Body of pancreas (tissue), 4 donors: ENCODE data around the gene MRPL10.

Source experiments
- POLR2A ChIP-seq, 3 donors: fragments of 450-650 bp; IDR thresholded peaks; one replicate each; pipeline ENCODE4 v1.6.1; 2016; ENCODE audit warnings: antibody characterized with exemption in 3 of 3, mild to moderate bottlenecking in 2 of 3
- TF ChIP-seq, protein P1 (sequence below), 7 experiments: fragments of 450-650 bp in 4 of 7; fragments of 200-600 bp in 3 of 7; sonication (generic) in 3 of 7; IDR thresholded peaks; one replicate each; pipeline ENCODE4 v1.5.1; 2016 to 2019; ENCODE audit warnings: antibody characterized with exemption in 7 of 7

DNA sequence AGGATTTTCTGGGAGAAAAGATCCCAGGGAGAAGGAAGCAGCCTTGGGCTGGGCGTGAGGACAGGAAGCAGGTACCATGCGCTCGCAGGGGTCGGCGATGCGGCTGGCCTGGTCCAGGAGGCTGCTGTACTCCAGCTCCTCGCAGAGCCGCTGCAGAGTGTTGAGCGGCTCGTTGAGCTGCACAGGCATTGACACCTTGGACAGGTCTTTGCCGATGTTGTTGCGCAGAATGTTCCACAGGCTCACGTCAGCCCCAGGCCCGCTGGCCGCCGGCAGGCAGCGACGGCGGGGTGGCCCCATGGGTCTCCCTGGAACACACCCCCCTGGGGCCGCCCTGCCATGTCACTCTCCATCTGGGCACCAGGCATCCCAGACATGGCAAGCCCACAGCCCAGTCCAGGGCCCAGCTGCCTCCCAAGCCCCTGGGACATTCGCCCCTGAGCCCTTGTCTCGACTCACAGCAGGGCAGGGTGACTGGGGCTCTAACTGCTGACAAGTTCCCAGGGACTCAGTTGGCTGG, 17.8 kb downstream of the MRPL10 start:
- TF ChIP-seq, protein P1, sequence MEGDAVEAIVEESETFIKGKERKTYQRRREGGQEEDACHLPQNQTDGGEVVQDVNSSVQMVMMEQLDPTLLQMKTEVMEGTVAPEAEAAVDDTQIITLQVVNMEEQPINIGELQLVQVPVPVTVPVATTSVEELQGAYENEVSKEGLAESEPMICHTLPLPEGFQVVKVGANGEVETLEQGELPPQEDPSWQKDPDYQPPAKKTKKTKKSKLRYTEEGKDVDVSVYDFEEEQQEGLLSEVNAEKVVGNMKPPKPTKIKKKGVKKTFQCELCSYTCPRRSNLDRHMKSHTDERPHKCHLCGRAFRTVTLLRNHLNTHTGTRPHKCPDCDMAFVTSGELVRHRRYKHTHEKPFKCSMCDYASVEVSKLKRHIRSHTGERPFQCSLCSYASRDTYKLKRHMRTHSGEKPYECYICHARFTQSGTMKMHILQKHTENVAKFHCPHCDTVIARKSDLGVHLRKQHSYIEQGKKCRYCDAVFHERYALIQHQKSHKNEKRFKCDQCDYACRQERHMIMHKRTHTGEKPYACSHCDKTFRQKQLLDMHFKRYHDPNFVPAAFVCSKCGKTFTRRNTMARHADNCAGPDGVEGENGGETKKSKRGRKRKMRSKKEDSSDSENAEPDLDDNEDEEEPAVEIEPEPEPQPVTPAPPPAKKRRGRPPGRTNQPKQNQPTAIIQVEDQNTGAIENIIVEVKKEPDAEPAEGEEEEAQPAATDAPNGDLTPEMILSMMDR (IDR thresholded peaks at IDR 0.05), result no peak
- TF ChIP-seq POLR2A (IDR thresholded peaks at IDR 0.05), result no peak
